ENCODE results near the gene NEK9. TPM values are rescaled to one million over a fixed set of nuclear protein-coding genes. Genes with fewer than 3 reads are reported as not detected.
A peak's percentile ranks its signal among the peaks of the same experiment; 100 is the strongest.

NEK9 gene
- total and polyA plus RNA-seq, 9 of the 15 experiments (the other 6 are each of a cell fraction or from before 2014, with no cell fraction given), result 2.8 to 39.6 (median 19.8) TPM

- TF ChIP-seq HBP1 (CRISPR knock-in tag; IDR thresholded peaks at IDR 0.05), result no peak
- no peak for TF ChIP-seq ZNF445 (CRISPR knock-in tag; IDR thresholded peaks at IDR 0.05; ENCODE audit: low read depth)
- TF ChIP-seq ETS2 (tag; IDR thresholded peaks at IDR 0.05; ENCODE audit: borderline replicate concordance, poor library complexity, severe bottlenecking), result no peak
- TF ChIP-seq, protein P1, sequence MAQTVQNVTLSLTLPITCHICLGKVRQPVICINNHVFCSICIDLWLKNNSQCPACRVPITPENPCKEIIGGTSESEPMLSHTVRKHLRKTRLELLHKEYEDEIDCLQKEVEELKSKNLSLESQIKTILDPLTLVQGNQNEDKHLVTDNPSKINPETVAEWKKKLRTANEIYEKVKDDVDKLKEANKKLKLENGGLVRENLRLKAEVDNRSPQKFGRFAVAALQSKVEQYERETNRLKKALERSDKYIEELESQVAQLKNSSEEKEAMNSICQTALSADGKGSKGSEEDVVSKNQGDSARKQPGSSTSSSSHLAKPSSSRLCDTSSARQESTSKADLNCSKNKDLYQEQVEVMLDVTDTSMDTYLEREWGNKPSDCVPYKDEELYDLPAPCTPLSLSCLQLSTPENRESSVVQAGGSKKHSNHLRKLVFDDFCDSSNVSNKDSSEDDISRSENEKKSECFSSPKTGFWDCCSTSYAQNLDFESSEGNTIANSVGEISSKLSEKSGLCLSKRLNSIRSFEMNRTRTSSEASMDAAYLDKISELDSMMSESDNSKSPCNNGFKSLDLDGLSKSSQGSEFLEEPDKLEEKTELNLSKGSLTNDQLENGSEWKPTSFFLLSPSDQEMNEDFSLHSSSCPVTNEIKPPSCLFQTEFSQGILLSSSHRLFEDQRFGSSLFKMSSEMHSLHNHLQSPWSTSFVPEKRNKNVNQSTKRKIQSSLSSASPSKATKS (CRISPR knock-in tag; IDR thresholded peaks at IDR 0.05), result no peak
- no peak for TF ChIP-seq NFATC3 (IDR thresholded peaks at IDR 0.05)
- no peak for TF ChIP-seq ZNF75A (CRISPR knock-in tag; IDR thresholded peaks at IDR 0.05)
- TF ChIP-seq MED1 (CRISPR knock-in tag; IDR thresholded peaks at IDR 0.05; ENCODE audit: borderline replicate concordance), result no peak
- TF ChIP-seq CREBBP (IDR thresholded peaks at IDR 0.05; ENCODE audit: low read depth, low read length), result no peak
- no peak for TF ChIP-seq SRSF9 (IDR thresholded peaks at IDR 0.05; ENCODE audit: borderline replicate concordance, low read depth, low read length)
- TF ChIP-seq ZNF184 (CRISPR knock-in tag; IDR thresholded peaks at IDR 0.05), result no peak
- no peak for TF ChIP-seq ID3 (CRISPR knock-in tag; IDR thresholded peaks at IDR 0.05)
- TF ChIP-seq ID3 (tag; IDR thresholded peaks at IDR 0.05), result 0 out of 2 replicates have a peak, but pooled peaks have one; percentile 51
- no peak for TF ChIP-seq MEF2A (IDR thresholded peaks at IDR 0.05; ENCODE audit: control insufficient read depth, low read depth, low read length)
- TF ChIP-seq CBX8 (IDR thresholded peaks at IDR 0.05; ENCODE audit: borderline replicate concordance, extremely low read depth, low read depth, low read length, poor library complexity, severe bottlenecking), result no peak
- TF ChIP-seq PBX2 (CRISPR knock-in tag; IDR thresholded peaks at IDR 0.05; ENCODE audit: low read depth), result no peak
- TF ChIP-seq PBX2 (tag; conservative IDR thresholded peaks at IDR 0.05; ENCODE audit: low read depth), result no peak
- TF ChIP-seq GABPB2 (CRISPR knock-in tag; conservative IDR thresholded peaks at IDR 0.05), result no peak
- no peak for TF ChIP-seq NEUROD1 (IDR thresholded peaks at IDR 0.05; ENCODE audit: borderline replicate concordance, low read depth, low read length, partially characterized antibody)
- TF ChIP-seq STAT5A (IDR thresholded peaks at IDR 0.05; ENCODE audit: borderline replicate concordance, low read length), result no peak
Measured at GRCh38 chr14:75126679-75127473, at the start of gene NEK9 (continued).
